ENCODE measurements around the gene TMTC2.

- TF ChIP-seq ZIC2 (tag by site-specific recombination; IDR thresholded peaks at IDR 0.05) (no peak), CTCF (tag by site-specific recombination; IDR thresholded peaks at IDR 0.05) (0 out of 2 replicates have a peak, but pooled peaks have one; percentile 19), ZSCAN16 (tag by site-specific recombination; IDR thresholded peaks at IDR 0.05) (no peak), AEBP2 (tag by site-specific recombination; IDR thresholded peaks at IDR 0.05; ENCODE audit: borderline replicate concordance) (no peak), ZNF335 (tag by site-specific recombination; conservative IDR thresholded peaks at IDR 0.05) (no peak), ZBTB26 (tag by site-specific recombination; optimal IDR thresholded peaks at IDR 0.05) (no peak), ZNF843 (tag by site-specific recombination; IDR thresholded peaks at IDR 0.05) (no peak), ZNF747 (tag by site-specific recombination; IDR thresholded peaks at IDR 0.05) (no peak), YY1 (tag by site-specific recombination; IDR thresholded peaks at IDR 0.05) (no peak), ATF2 (tag by site-specific recombination; IDR thresholded peaks at IDR 0.05; ENCODE audit: low read depth) (no peak), ZNF18 (tag by site-specific recombination; IDR thresholded peaks at IDR 0.05) (no peak)
These were observed 1.4 kb downstream of the TMTC2 start for GRCh38 chr12:82688035-82688501.
